Gastrocnemius medialis (tissue), 4 donors: Measurements from ENCODE around the gene SNTG2.
"Not testable (repeated sequence)": the region's sequence is repeated elsewhere in the genome, so short reads cannot be mapped to it uniquely, and the experiment has no call there.

Experiments
- CTCF ChIP-seq, 5 experiments: fragments of 450-650 bp in 3 of 5; fragments of 200-600 bp in 2 of 5; sonication (generic) in 2 of 5; IDR thresholded peaks in 4 of 5; conservative IDR thresholded peaks in 1 of 5; 1 replicate in 4 of 5; 2 replicates in 1 of 5; pipeline ENCODE4 v1.5.1; 2016 to 2019; ENCODE audit warnings: antibody characterized with exemption in 5 of 5, mild to moderate bottlenecking in 3 of 5, moderate library complexity in 3 of 5
- POLR2A ChIP-seq, 2 donors: fragments of 450-650 bp; IDR thresholded peaks; one replicate each; pipeline ENCODE4 v1.6.1; 2017; ENCODE audit warnings: antibody characterized with exemption in 2 of 2, mild to moderate bottlenecking in 2 of 2, moderate library complexity in 2 of 2

GRCh38 chr2:1106344-1106743 lies 155.7 kb downstream of the SNTG2 start:
- not testable (repeated sequence) for TF ChIP-seq CTCF (IDR thresholded peaks at IDR 0.05 in 4 of 5, conservative IDR thresholded peaks at IDR 0.05 in 1 of 5); POLR2A (IDR thresholded peaks at IDR 0.05)
